Right lobe of liver (tissue), 6 donors: ENCODE data around the gene PRKCZ. TPM values are rescaled to one million over a fixed set of nuclear protein-coding genes. Genes with fewer than 3 reads are reported as not detected.

Experiments used
- ATAC-seq, 4 donors: fragments of 200-7000 bp; cut with Tn5 transposase; one replicate each; pipeline ENCODE4 v1.9.1; 2020; ENCODE audit warnings: mild to moderate bottlenecking in 4 of 4, moderate library complexity in 4 of 4
- DNase-seq, 3 donors: peaks; one replicate each; pipeline ENCODE4 v3.0.0-alpha.2; 2020
- H3K27ac ChIP-seq, 3 donors: fragments of 200-600 bp; one replicate each; pipeline ENCODE4 v1.8.0; 2022
- H3K27me3 ChIP-seq, 2 donors: fragments of 200-600 bp; one replicate each; pipeline ENCODE4 v1.8.0; 2022
- H3K36me3 ChIP-seq, 4 donors: fragments of 200-600 bp; sonication (generic) in 1 of 4; one replicate each; pipeline versions ENCODE4 v1.5.1 to v1.8.0; 2017 to 2022; ENCODE audit warnings: control low read depth in 1 of 4
- H3K4me1 ChIP-seq, 4 donors: fragments of 200-600 bp; sonication (generic) in 1 of 4; one replicate each; pipeline versions ENCODE4 v1.5.1 to v1.8.0; 2017 to 2022; ENCODE audit warnings: control low read depth in 1 of 4
- H3K4me3 ChIP-seq, 3 donors: fragments of 200-600 bp; one replicate each; pipeline ENCODE4 v1.8.0; 2022
- H3K9me3 ChIP-seq, 4 donors: fragments of 200-600 bp; sonication (generic) in 1 of 4; one replicate each; pipeline versions ENCODE4 v1.5.1 to v1.8.0; 2017 to 2022; ENCODE audit warnings: control low read depth in 1 of 4
- CTCF ChIP-seq, 4 donors: fragments of 200-600 bp in 3 of 4; fragments of 450-650 bp in 1 of 4; IDR thresholded peaks; one replicate each; pipeline versions ENCODE4 v1.5.1 to v1.8.0; 2016 to 2022; ENCODE audit warnings: antibody characterized with exemption in 4 of 4, mild to moderate bottlenecking in 2 of 4
- POLR2A ChIP-seq: fragments of 450-650 bp; IDR thresholded peaks from one replicate; pipeline ENCODE4 v1.6.1; 2017; ENCODE audit warnings: antibody characterized with exemption, mild to moderate bottlenecking
- WGBS: methylation state at CpG from one replicate; pipeline ENCODE4 v1.1.6; 2018; ENCODE audit warnings: low coverage, low lambda C conversion rate; ENCODE audit not compliant: insufficient coverage; ENCODE audit errors: missing lambda C conversion rate; 5-methylcytosine and 5-hydroxymethylcytosine counted together
- intact Hi-C, 2 donors: fragments of 100-400 bp; cut with DNase I; formaldehyde crosslinking; loops; one replicate each; pipeline versions ENCODE4 v1.11.2 to v1.14.1; 2022
- total RNA-seq, 6 experiments: library from RNA; depleted of rRNA in 2 of 6; stranded (reverse); fragments of >200 nt in 2 of 6; fragmentation: NEBNext Ultra II Directional in 3 of 6; extraction: Animal tissue kit (Norgen Biotek cat#: 25700) in 3 of 6; gene quantifications; one replicate each; pipeline versions ENCODE4 v1.1.0 to v1.2.4, GENCODE V29; 2016 to 2023
- donor health status: DM: no; HTN: yes; CAD: no.
- donor health status: DM: no; HTN: no; CAD: no.
- donor health status: DM: no; HTN: no; CAD: no.
- donor health status: DM: no; HTN: yes; CAD: no.
- donor health status: DM: no; HTN: yes; CAD: no.

The PRKCZ gene
- total RNA-seq, 6 experiments from 2014 or later: 10.3 to 20.1 (median 15.8) TPM

- DNase-seq: no peak
Observed at GRCh38 chr1:2067393-2067792, 17.2 kb downstream of the PRKCZ start.

GRCh38 chr1:2067981-2068380, 17.8 kb downstream of the PRKCZ start:
- H3K36me3 ChIP-seq: peaks cover 0 to 9% (median 0%) of the 10 kb centered on the region in 4 donors
- DNase-seq: no peak
- no peak for ATAC-seq
- no peaks in the 10 kb centered on the region for H3K9me3 ChIP-seq
- no peak for TF ChIP-seq POLR2A
- TF ChIP-seq CTCF (IDR thresholded peaks at IDR 0.05): no peak
- no peaks in the 10 kb centered on the region for H3K27me3 ChIP-seq
- no peak overlapping the region for H3K4me3 ChIP-seq
- no peak overlapping the region for H3K27ac ChIP-seq
- intact Hi-C loops: no loop called here
- no peaks in the 10 kb centered on the region for H3K4me1 ChIP-seq
- WGBS: no CpG with 5 or more reads among the region's 17 CpGs

More at GRCh38 chr1:2067393-2067792, 17.2 kb downstream of the PRKCZ start:
- Histone ChIP-seq H3K27ac (no peak overlapping the region), H3K9me3 (no peaks in the 10 kb centered on the region), H3K36me3 (peaks cover 0 to 9% (median 0%) of the 10 kb centered on the region in 4 donors), H3K4me1 (no peaks in the 10 kb centered on the region), H3K4me3 (no peak overlapping the region), H3K27me3 (no peaks in the 10 kb centered on the region)
- intact Hi-C loops: no loop called here
- WGBS: 94% methylated on average over 10 of the region's 21 CpGs
- no peak for ATAC-seq
- TF ChIP-seq POLR2A: no peak
- TF ChIP-seq CTCF (IDR thresholded peaks at IDR 0.05): no peak

GRCh38 chr1:2068951-2069350, 18.7 kb downstream of the PRKCZ start:
- intact Hi-C loops: no loop called here
- TF ChIP-seq POLR2A: no peak
- no peak for TF ChIP-seq CTCF (IDR thresholded peaks at IDR 0.05)
- no peaks in the 10 kb centered on the region for H3K27me3 ChIP-seq
- no peaks in the 10 kb centered on the region for H3K9me3 ChIP-seq
- no peak overlapping the region for H3K27ac ChIP-seq
- DNase-seq (no peak), ATAC-seq (no peak)
- H3K4me3 ChIP-seq: no peak overlapping the region
- WGBS: 100% methylated on average over 1 of the region's 19 CpGs
- H3K36me3 ChIP-seq: peaks cover 0 to 9% (median 0%) of the 10 kb centered on the region in 4 donors
- H3K4me1 ChIP-seq: no peaks in the 10 kb centered on the region

GRCh38 chr1:2070016-2070415, 19.8 kb downstream of the PRKCZ start:
- no peaks in the 10 kb centered on the region for H3K9me3 ChIP-seq
- H3K27me3 ChIP-seq: no peaks in the 10 kb centered on the region
- peaks cover 0 to 9% (median 0%) of the 10 kb centered on the region in 4 donors for H3K36me3 ChIP-seq
- 100% methylated on average over 1 of the region's 11 CpGs for WGBS
- H3K4me1 ChIP-seq: no peaks in the 10 kb centered on the region
- no peak for TF ChIP-seq CTCF (IDR thresholded peaks at IDR 0.05)
- TF ChIP-seq POLR2A: no peak
- intact Hi-C loops: no loop called here
- DNase-seq: no peak
- no peak overlapping the region for H3K27ac ChIP-seq
- no peak for ATAC-seq
- no peak overlapping the region for H3K4me3 ChIP-seq
